Activated CD8-positive, alpha-beta T cell treated with anti-CD3 and anti-CD28 coated beads, Interleukin-2, amount 10 ng/mL, durations not matched to agents 7 days and 5 days (primary cell): ENCODE data around the gene PLXDC1. TPM values are rescaled to one million over a fixed set of nuclear protein-coding genes. Genes with fewer than 3 reads are reported as not detected.
A peak's percentile ranks its signal among the peaks of the same experiment; 100 is the strongest.
"Not testable (repeated sequence)": the region's sequence is repeated elsewhere in the genome, so short reads cannot be mapped to it uniquely, and the experiment has no call there.

Source experiments
- ATAC-seq: fragments of 150-1000 bp; cut with Tn5 transposase; one replicate; pipeline ENCODE4 v1.10.0; 2021; ENCODE audit warnings: moderate library complexity
- CTCF ChIA-PET: fragments of 350-600 bp; sonication (Branson Sonifier 250); formaldehyde crosslinking; loops from one replicate; lab custom pipeline; 2021; ENCODE audit warnings: antibody characterized with exemption; lab: Charles Lee
- POLR2A ChIA-PET: fragments of 350-600 bp; sonication (Branson Sonifier 250); formaldehyde crosslinking; loops from one replicate; lab custom pipeline; 2021; ENCODE audit warnings: antibody characterized with exemption; lab: Charles Lee
- DNase-seq: peaks from one replicate; pipeline ENCODE4 v3.0.0-alpha.2; 2020
- H3K27ac Mint-ChIP-seq: one replicate; pipeline ENCODE4 v1.8.0; 2021; ENCODE audit warnings: mild to moderate bottlenecking, mixed read lengths
- H3K27me3 Mint-ChIP-seq: one replicate; pipeline ENCODE4 v1.8.0; 2021; ENCODE audit warnings: low read depth, mixed read lengths
- H3K36me3 Mint-ChIP-seq: one replicate; pipeline ENCODE4 v1.8.0; 2021; ENCODE audit warnings: low read depth, mixed read lengths
- H3K4me1 Mint-ChIP-seq: one replicate; pipeline ENCODE4 v1.8.0; 2021; ENCODE audit warnings: low read depth, mixed read lengths
- H3K4me3 Mint-ChIP-seq: one replicate; pipeline ENCODE4 v1.8.0; 2021; ENCODE audit warnings: mild to moderate bottlenecking, mixed read lengths
- H3K9me3 Mint-ChIP-seq: one replicate; pipeline ENCODE4 v1.8.0; 2022; ENCODE audit warnings: mixed read lengths; ENCODE audit not compliant: insufficient read depth
- total RNA-seq, 2 experiments: library from RNA; stranded (reverse); gene quantifications; one replicate each; pipeline ENCODE4 v1.2.3, GENCODE V29; 2021

PLXDC1 gene
- total RNA-seq, 2 experiments from 2014 or later: 3.3 to 3.9 TPM

- POLR2A ChIA-PET: interaction anchor here (1.1 to 1.6 kb wide), 2 partner anchors 16 to 31 kb away, joined by 3 to 5 read pairs; partner anchors contain the start of gene RPL19
- ATAC-seq: no peak
These were observed 17.7 kb upstream of the PLXDC1 start for GRCh38 chr17:39169101-39169500.

DNA sequence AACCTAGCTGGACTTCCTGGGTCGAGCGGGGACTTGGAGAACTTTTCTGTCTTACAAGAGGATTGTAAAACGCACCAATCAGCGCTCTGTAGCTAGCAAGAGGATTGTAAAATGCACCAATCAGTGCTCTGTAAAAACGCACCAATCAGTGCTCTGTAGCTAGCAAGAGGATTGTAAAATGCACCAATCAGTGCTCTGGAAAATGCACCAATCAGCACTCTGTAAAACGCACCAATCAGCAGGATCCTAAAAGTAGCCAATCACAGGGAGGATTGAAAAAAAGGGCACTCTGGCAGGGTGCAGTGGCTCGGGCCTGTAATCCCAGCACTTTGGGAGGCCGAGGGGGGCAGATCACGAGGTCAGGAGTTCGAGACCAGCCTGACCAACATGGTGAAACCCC is 17.1 kb upstream of the PLXDC1 start:
- H3K36me3 Mint-ChIP-seq, DNase-seq, H3K9me3 Mint-ChIP-seq, POLR2A ChIA-PET, H3K27ac Mint-ChIP-seq, ATAC-seq, H3K4me3 Mint-ChIP-seq: not testable (repeated sequence)
- Mint-ChIP-seq H3K4me1 (peaks cover 64% of the 10 kb centered on the region), H3K27me3 (peaks cover 17% of the 10 kb centered on the region)
- CTCF ChIA-PET: interaction anchor here (1.1 to 9.0 kb wide), 4 partner anchors 16 to 185 kb away, joined by 3 to 144 read pairs (median 53); partner anchors contain the start of gene PLXDC1

More at GRCh38 chr17:39169101-39169500, 17.7 kb upstream of the PLXDC1 start:
- H3K4me1 Mint-ChIP-seq: peaks cover 67% of the 10 kb centered on the region
- H3K36me3 Mint-ChIP-seq: peaks cover 5% of the 10 kb centered on the region
- no peak overlapping the region for H3K27ac Mint-ChIP-seq
- CTCF ChIA-PET: interaction anchor here (1.1 to 9.0 kb wide), 4 partner anchors 16 to 186 kb away, joined by 3 to 144 read pairs (median 50); partner anchors contain the start of gene PLXDC1
- no peak for DNase-seq
- H3K27me3 Mint-ChIP-seq: peaks cover 17% of the 10 kb centered on the region
- H3K9me3 Mint-ChIP-seq: peaks cover 4% of the 10 kb centered on the region
- no peak overlapping the region for H3K4me3 Mint-ChIP-seq

- ChIA-PET CTCF (interaction anchor here (1.0 to 9.0 kb wide), 6 partner anchors 9 to 184 kb away, joined by 3 to 188 read pairs (median 53); partner anchors contain the start of genes PLXDC1 and RPL19), POLR2A (interaction anchor here (0.6 to 1.6 kb wide), 2 partner anchors 32 to 492 kb away, joined by 3 to 4 read pairs; partner anchors contain the start of gene RPL19)
- Mint-ChIP-seq H3K4me1 (peaks cover 54% of the 10 kb centered on the region), H3K27me3 (peaks cover 17% of the 10 kb centered on the region), H3K4me3 (no peak overlapping the region), H3K9me3 (peaks cover 4% of the 10 kb centered on the region), H3K27ac (no peak overlapping the region), H3K36me3 (peaks cover 5% of the 10 kb centered on the region)
- DNase-seq (peak; percentile 45), ATAC-seq (no peak)
These were observed 16.0 kb upstream of the PLXDC1 start for GRCh38 chr17:39167476-39167875.

GRCh38 chr17:39166437-39167335 is 15.2 kb upstream of the PLXDC1 start:
- Mint-ChIP-seq H3K4me3 (no peak overlapping the region), H3K27ac (no peak overlapping the region), H3K4me1 (peaks cover 47% of the 10 kb centered on the region), H3K9me3 (peaks cover 4% of the 10 kb centered on the region), H3K27me3 (peaks cover 17% of the 10 kb centered on the region), H3K36me3 (peaks cover 5% of the 10 kb centered on the region)
- CTCF ChIA-PET: interaction anchor here (1.0 to 9.0 kb wide), 7 partner anchors 10 to 183 kb away, joined by 3 to 188 read pairs (median 14); partner anchors contain the start of genes PLXDC1 and RPL19
- DNase-seq (no peak), ATAC-seq (no peak)
- POLR2A ChIA-PET: interaction anchor here (0.6 to 1.6 kb wide), 3 partner anchors 13 to 275 kb away, joined by 3 to 4 read pairs (median 4); partner anchors contain the start of gene RPL19

GRCh38 chr17:39165841-39166349 is 14.5 kb upstream of the PLXDC1 start, which contains the start of gene ARL5C:
Gene ARL5C, minus strand, starts transcription at chr17:39166161. Its CDS starts 401 bp downstream, at chr17:39165760.
- Mint-ChIP-seq H3K4me3 (peak within 1 kb of the TSS; percentile 83), H3K9me3 (peaks cover 4% of the 10 kb centered on the region), H3K27me3 (peaks cover 17% of the 10 kb centered on the region), H3K4me1 (peaks cover 47% of the 10 kb centered on the region), H3K36me3 (peaks cover 5% of the 10 kb centered on the region), H3K27ac (peak within 1 kb of the TSS; percentile 60)
- DNase-seq (no peak), ATAC-seq (no peak)
- POLR2A ChIA-PET: interaction anchor here (0.6 to 1.6 kb wide), 3 partner anchors 8 to 274 kb away, joined by 3 to 6 read pairs (median 4); partner anchors contain the start of gene RPL19
- CTCF ChIA-PET: interaction anchor here (1.1 to 9.0 kb wide), 11 partner anchors 10 to 312 kb away, joined by 3 to 188 read pairs (median 14); partner anchors contain the start of genes PLXDC1 and RPL23

DNA sequence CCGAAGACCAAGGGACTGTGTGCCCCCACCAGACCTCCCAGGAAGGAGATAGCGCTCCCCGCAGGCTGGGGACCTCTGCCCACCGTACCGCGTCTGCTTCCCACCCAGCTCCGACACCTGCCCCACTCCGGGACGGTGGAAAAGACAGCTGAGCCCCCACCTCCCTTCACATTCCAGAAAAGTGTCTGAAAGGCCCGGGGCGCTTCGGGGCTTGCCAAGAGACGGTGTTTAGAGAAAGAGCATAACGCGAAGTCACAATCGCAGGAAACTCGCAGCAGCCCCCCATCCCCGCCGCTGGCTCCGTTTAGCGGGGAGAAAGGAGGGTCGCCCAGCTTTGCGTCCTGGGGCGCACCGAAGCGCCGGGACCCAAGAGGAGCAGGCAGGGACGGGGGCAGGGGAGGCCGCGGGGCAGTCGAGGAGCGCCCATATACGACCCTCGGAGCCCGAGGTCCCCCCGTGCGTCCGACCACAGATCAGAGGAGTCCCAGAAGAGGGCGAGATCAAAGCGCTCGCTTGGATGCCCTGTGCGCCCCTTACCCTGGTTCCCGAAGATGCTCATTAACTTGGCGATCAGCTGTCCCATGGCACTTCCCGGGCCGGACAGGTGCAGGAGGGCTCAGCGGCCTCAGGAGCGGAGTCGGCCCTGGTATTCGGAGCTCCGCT is 13.9 kb upstream of the PLXDC1 start:
- ATAC-seq (peak; percentile 37), DNase-seq (no peak)
- peaks cover 5% of the 10 kb centered on the region for H3K36me3 Mint-ChIP-seq
- ChIA-PET CTCF (interaction anchor here (0.5 to 9.0 kb wide), 77 partner anchors 9 to 797 kb away, joined by 3 to 188 read pairs (median 4); partner anchors contain the start of genes FBXO47, LASP1NB, PLXDC1 and RPL19), POLR2A (interaction anchor here (1.2 to 1.4 kb wide), 2 partner anchors 9 to 11 kb away, joined by 6 to 7 read pairs; no protein-coding TSS in a partner anchor)
- H3K27me3 Mint-ChIP-seq: peaks cover 17% of the 10 kb centered on the region
- H3K4me1 Mint-ChIP-seq: peaks cover 43% of the 10 kb centered on the region
- H3K4me3 Mint-ChIP-seq: peak overlapping the region; percentile 83
- peaks cover 4% of the 10 kb centered on the region for H3K9me3 Mint-ChIP-seq
- peak overlapping the region; percentile 60 for H3K27ac Mint-ChIP-seq

GRCh38 chr17:39164675-39165143 is 13.3 kb upstream of the PLXDC1 start:
- DNase-seq (peak; percentile 88), ATAC-seq (peak; percentile 96)
- peaks cover 5% of the 10 kb centered on the region for H3K36me3 Mint-ChIP-seq
- peaks cover 4% of the 10 kb centered on the region for H3K9me3 Mint-ChIP-seq
- ChIA-PET POLR2A (interaction anchor here (1.2 to 1.4 kb wide), 2 partner anchors 9 to 11 kb away, joined by 6 to 7 read pairs; no protein-coding TSS in a partner anchor), CTCF (interaction anchor here (0.5 to 9.0 kb wide), 79 partner anchors 9 to 797 kb away, joined by 3 to 188 read pairs (median 4); partner anchors contain the start of genes FBXO47, LASP1NB, PLXDC1 and RPL19)
- H3K27ac Mint-ChIP-seq: peak overlapping the region; percentile 60
- H3K27me3 Mint-ChIP-seq: peaks cover 17% of the 10 kb centered on the region
- peak overlapping the region; percentile 83 for H3K4me3 Mint-ChIP-seq
- peaks cover 40% of the 10 kb centered on the region for H3K4me1 Mint-ChIP-seq

DNA sequence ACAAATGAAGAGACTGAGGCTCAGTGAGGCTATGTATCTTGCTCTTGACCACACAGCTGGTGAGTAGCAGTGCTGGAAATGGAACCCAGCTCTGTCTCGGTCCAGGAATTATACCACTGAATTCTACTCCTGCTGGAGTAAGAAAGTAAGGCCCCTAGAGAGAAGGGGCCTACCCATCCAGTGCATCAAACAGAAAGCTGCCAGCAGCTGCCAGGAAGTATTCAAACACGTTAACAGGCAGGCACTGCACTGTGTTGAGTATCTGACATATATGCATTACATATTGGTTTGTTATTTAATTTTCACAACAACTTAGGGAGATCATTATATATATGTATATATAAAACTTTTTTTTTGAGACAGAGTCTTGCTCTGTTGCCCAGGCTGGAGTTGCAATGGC is 10.5 kb upstream of the PLXDC1 start:
- Mint-ChIP-seq H3K27me3 (peaks cover 10% of the 10 kb centered on the region), H3K36me3 (no peaks in the 10 kb centered on the region), H3K9me3 (no peaks in the 10 kb centered on the region), H3K27ac (no peak overlapping the region), H3K4me3 (no peak overlapping the region), H3K4me1 (peaks cover 20% of the 10 kb centered on the region)
- POLR2A ChIA-PET: no interaction called here
- CTCF ChIA-PET: interaction anchor here (1.1 to 9.0 kb wide), 4 partner anchors 9 to 179 kb away, joined by 3 to 188 read pairs (median 52); no protein-coding TSS in a partner anchor
- DNase-seq (no peak), ATAC-seq (no peak)

GRCh38 chr17:39158623-39159022 is 7.2 kb upstream of the PLXDC1 start:
- Mint-ChIP-seq H3K4me3 (no peak overlapping the region), H3K4me1 (peaks cover 8% of the 10 kb centered on the region), H3K27me3 (no peaks in the 10 kb centered on the region), H3K36me3 (peaks cover 6% of the 10 kb centered on the region), H3K9me3 (no peaks in the 10 kb centered on the region), H3K27ac (no peak overlapping the region)
- no peak for DNase-seq
- CTCF ChIA-PET: interaction anchor here (0.6 to 1.3 kb wide), 5 partner anchors 14 to 175 kb away, joined by 3 to 7 read pairs (median 3); no protein-coding TSS in a partner anchor
- POLR2A ChIA-PET: no interaction called here
- ATAC-seq: no peak

GRCh38 chr17:39156491-39156890 is 5.1 kb upstream of the PLXDC1 start:
- no peak overlapping the region for H3K27ac Mint-ChIP-seq

More at GRCh38 chr17:39156491-39156890, 5.1 kb upstream of the PLXDC1 start:
- CTCF ChIA-PET: interaction anchor here (1.4 to 2.2 kb wide), 2 partner anchors 8 to 19 kb away, joined by 4 read pairs; no protein-coding TSS in a partner anchor
- POLR2A ChIA-PET: no interaction called here
- ATAC-seq (no peak), DNase-seq (no peak)
- Mint-ChIP-seq H3K4me3 (no peak overlapping the region), H3K4me1 (peaks cover 27% of the 10 kb centered on the region), H3K9me3 (no peaks in the 10 kb centered on the region), H3K36me3 (peaks cover 8% of the 10 kb centered on the region), H3K27me3 (peaks cover 2% of the 10 kb centered on the region)
